K562 (cell line): ENCODE data around the gene TEX52. TPM values are rescaled to one million over a fixed set of nuclear protein-coding genes. Genes with fewer than 3 reads are reported as not detected.
A peak's percentile ranks its signal among the peaks of the same experiment; 100 is the strongest.

Experiments
- ARNT ChIP-seq, 2 experiments: fragments of 450-650 bp; IDR thresholded peaks; 2 replicates each; pipeline ENCODE4 v1.6.1; 2016; ENCODE audit warnings: mild to moderate bottlenecking in 1 of 2
- CBFA2T2 ChIP-seq: fragments of 450-650 bp; conservative IDR thresholded peaks from 2 replicates; pipeline ENCODE4 v1.6.1; 2017; ENCODE audit warnings: mild to moderate bottlenecking
- COPS2 ChIP-seq: fragments of 450-650 bp; conservative IDR thresholded peaks from 2 replicates; pipeline ENCODE4 v1.6.1; 2016; ENCODE audit warnings: mild to moderate bottlenecking, moderate library complexity
- DLX4 ChIP-seq: fragments of 250-450 bp; sonication (Bioruptor Pico); IDR thresholded peaks from 2 replicates; pipeline ENCODE4 v1.6.1; 2021; ENCODE audit warnings: mild to moderate bottlenecking
- EHMT2 ChIP-seq: fragments of 450-650 bp; IDR thresholded peaks from 2 replicates; pipeline ENCODE4 v1.6.1; 2018; ENCODE audit warnings: antibody characterized with exemption
- ESRRB ChIP-seq: fragments of 250-450 bp; sonication (Bioruptor Pico); IDR thresholded peaks from 2 replicates; pipeline ENCODE4 v1.5.0; 2020; ENCODE audit warnings: mild to moderate bottlenecking, moderate library complexity, borderline replicate concordance
- GATAD2B ChIP-seq: fragments of 450-650 bp; IDR thresholded peaks from 2 replicates; pipeline ENCODE4 v1.6.1; 2017; ENCODE audit warnings: mild to moderate bottlenecking, borderline replicate concordance
- HDAC2 ChIP-seq: fragments of 450-650 bp; IDR thresholded peaks from 2 replicates; pipeline ENCODE4 v1.6.1; 2016; ENCODE audit warnings: mild to moderate bottlenecking
- HIVEP1 ChIP-seq: fragments of 250-450 bp; sonication (Bioruptor Pico); IDR thresholded peaks from 2 replicates; pipeline ENCODE4 v1.4.0; 2020; ENCODE audit warnings: mild to moderate bottlenecking
- IFI16 ChIP-seq: fragments of 250-450 bp; sonication (Bioruptor Pico); IDR thresholded peaks from 2 replicates; pipeline ENCODE4 v2.1.2; 2022; ENCODE audit warnings: mild to moderate bottlenecking, inconsistent platforms
- KLF13 ChIP-seq: fragments of 450-650 bp; IDR thresholded peaks from 2 replicates; pipeline ENCODE4 v1.6.1; 2016; ENCODE audit warnings: missing genetic modification characterization, low read depth, mild to moderate bottlenecking, missing compliant biosample characterization, moderate library complexity, borderline replicate concordance
- MAZ ChIP-seq, 2 experiments: fragments of 450-650 bp in 1 of 2; sonication (generic) in 1 of 2; formaldehyde crosslinking; IDR thresholded peaks in 1 of 2; conservative IDR thresholded peaks in 1 of 2; 2 replicates each; pipeline versions ENCODE4 v1.4.0 to v1.5.0; 2020; ENCODE audit warnings: mild to moderate bottlenecking in 1 of 2, missing genetic modification reagents in 1 of 2
- MYNN ChIP-seq, 2 experiments: sonication (generic); formaldehyde crosslinking in 1 of 2; IDR thresholded peaks; 2 replicates each; pipeline versions ENCODE4 v1.5.0 to v1.6.1; 2016 to 2020; ENCODE audit warnings: antibody characterized with exemption in 1 of 2, missing genetic modification reagents in 1 of 2
- NFYB ChIP-seq: IDR thresholded peaks from 2 replicates; pipeline ENCODE4 v1.6.1; 2011; ENCODE audit warnings: mild to moderate bottlenecking, moderate library complexity; ENCODE audit not compliant: insufficient read length; ENCODE audit errors: extremely low read depth
- PKNOX1 ChIP-seq: fragments of 450-650 bp; IDR thresholded peaks from 2 replicates; pipeline ENCODE4 v1.6.1; 2016
- PPARD ChIP-seq: fragments of 250-450 bp; sonication (Bioruptor Pico); IDR thresholded peaks from 2 replicates; pipeline ENCODE4 v1.8.0; 2022; ENCODE audit warnings: inconsistent platforms, mild to moderate bottlenecking, moderate library complexity
- RB1 ChIP-seq: fragments of 450-650 bp; IDR thresholded peaks from 2 replicates; pipeline ENCODE4 v1.6.1; 2017; ENCODE audit warnings: low read depth, mild to moderate bottlenecking
- RBM22 ChIP-seq: fragments of 200-400 bp; formaldehyde crosslinking; IDR thresholded peaks from 2 replicates; pipeline ENCODE4 v1.6.1; 2018; ENCODE audit warnings: low read length, low read depth; ENCODE audit not compliant: poor library complexity, severe bottlenecking
- RFX1 ChIP-seq: fragments of 450-650 bp; IDR thresholded peaks from 2 replicates; pipeline ENCODE4 v1.6.1; 2016; ENCODE audit warnings: mild to moderate bottlenecking, moderate library complexity
- RNF2 ChIP-seq: sonication (generic); IDR thresholded peaks from 2 replicates; pipeline ENCODE4 v1.6.1; 2016
- SAFB2 ChIP-seq: fragments of 200-400 bp; formaldehyde crosslinking; IDR thresholded peaks from 2 replicates; pipeline ENCODE4 v1.6.1; 2018; ENCODE audit warnings: borderline replicate concordance, low read length, low read depth, moderate library complexity; ENCODE audit not compliant: severe bottlenecking
- SP2 ChIP-seq: IDR thresholded peaks from 2 replicates; pipeline ENCODE4 v1.6.1; 2011; ENCODE audit warnings: mild to moderate bottlenecking, low read depth, low read length, moderate library complexity; ENCODE audit not compliant: poor library complexity, severe bottlenecking; ENCODE audit errors: extremely low read depth
- SUPT5H ChIP-seq: fragments of 450-650 bp; IDR thresholded peaks from 2 replicates; pipeline ENCODE4 v1.6.1; 2016
- TAL1 ChIP-seq: fragments of 450-650 bp; IDR thresholded peaks from 2 replicates; pipeline ENCODE4 v1.6.1; 2016; ENCODE audit warnings: mild to moderate bottlenecking
- XRCC5 ChIP-seq: fragments of 200-400 bp; formaldehyde crosslinking; IDR thresholded peaks from 2 replicates; pipeline ENCODE4 v1.6.1; 2017; ENCODE audit warnings: low read depth, mild to moderate bottlenecking, low read length
- ZBTB1 ChIP-seq: sonication (generic); formaldehyde crosslinking; IDR thresholded peaks from 2 replicates; pipeline ENCODE4 v1.8.1; 2023; ENCODE audit warnings: missing genetic modification reagents, low read depth, mild to moderate bottlenecking, borderline replicate concordance
- ZFPM2 ChIP-seq: fragments of 250-450 bp; sonication (Bioruptor Pico); IDR thresholded peaks from 2 replicates; pipeline ENCODE4 v1.5.1; 2022; ENCODE audit warnings: mild to moderate bottlenecking
- ZNF311 ChIP-seq: fragments of 250-450 bp; sonication (Bioruptor Pico); IDR thresholded peaks from 2 replicates; pipeline ENCODE4 v1.4.0; 2020; ENCODE audit warnings: mild to moderate bottlenecking, moderate library complexity
- ZNF347 ChIP-seq: fragments of 450-650 bp; formaldehyde crosslinking; IDR thresholded peaks from 2 replicates; pipeline ENCODE4 v1.4.0; 2020; ENCODE audit warnings: low read depth, mild to moderate bottlenecking, moderate library complexity
- ZNF766 ChIP-seq: fragments of 200-800 bp; sonication (Bioruptor generic); conservative IDR thresholded peaks from 2 replicates; pipeline ENCODE4 v1.6.1; 2016; ENCODE audit warnings: missing genetic modification characterization, missing compliant biosample characterization
- polyA plus RNA-seq, 8 experiments: library from polyadenylated mRNA; depleted of rRNA in 4 of 8; stranded (reverse) in 5 of 8; unstranded in 3 of 8; fragments of >200 nt; fragmentation: Nextera tagmentation in 2 of 8; fragmentation: Illumina TruSeq in 1 of 8; extraction: Ambion mirVana in 2 of 8; extraction: Trizol in 1 of 8; gene quantifications; 2 replicates each; pipeline versions ENCODE4 v1.2.1 to v1.2.3, GENCODE V29; 2011 to 2014; ENCODE audit warnings: inconsistent platforms in 1 of 8, missing spikeins in 1 of 8
- total RNA-seq, 7 experiments: library from RNA; depleted of rRNA in 6 of 7; stranded (reverse); fragments of >200 nt in 6 of 7; fragmentation: Illumina TruSeq in 2 of 7; extraction: Trizol in 2 of 7; gene quantifications; 2 replicates each; pipeline versions ENCODE4 v1.2.1 to v1.2.3, GENCODE V29; 2011 to 2021; ENCODE audit warnings: low replicate concordance in 1 of 7

TEX52 gene
- total and polyA plus RNA-seq, 9 of the 15 experiments (the other 6 are each of a cell fraction or from before 2014, with no cell fraction given), result not detected

DNA sequence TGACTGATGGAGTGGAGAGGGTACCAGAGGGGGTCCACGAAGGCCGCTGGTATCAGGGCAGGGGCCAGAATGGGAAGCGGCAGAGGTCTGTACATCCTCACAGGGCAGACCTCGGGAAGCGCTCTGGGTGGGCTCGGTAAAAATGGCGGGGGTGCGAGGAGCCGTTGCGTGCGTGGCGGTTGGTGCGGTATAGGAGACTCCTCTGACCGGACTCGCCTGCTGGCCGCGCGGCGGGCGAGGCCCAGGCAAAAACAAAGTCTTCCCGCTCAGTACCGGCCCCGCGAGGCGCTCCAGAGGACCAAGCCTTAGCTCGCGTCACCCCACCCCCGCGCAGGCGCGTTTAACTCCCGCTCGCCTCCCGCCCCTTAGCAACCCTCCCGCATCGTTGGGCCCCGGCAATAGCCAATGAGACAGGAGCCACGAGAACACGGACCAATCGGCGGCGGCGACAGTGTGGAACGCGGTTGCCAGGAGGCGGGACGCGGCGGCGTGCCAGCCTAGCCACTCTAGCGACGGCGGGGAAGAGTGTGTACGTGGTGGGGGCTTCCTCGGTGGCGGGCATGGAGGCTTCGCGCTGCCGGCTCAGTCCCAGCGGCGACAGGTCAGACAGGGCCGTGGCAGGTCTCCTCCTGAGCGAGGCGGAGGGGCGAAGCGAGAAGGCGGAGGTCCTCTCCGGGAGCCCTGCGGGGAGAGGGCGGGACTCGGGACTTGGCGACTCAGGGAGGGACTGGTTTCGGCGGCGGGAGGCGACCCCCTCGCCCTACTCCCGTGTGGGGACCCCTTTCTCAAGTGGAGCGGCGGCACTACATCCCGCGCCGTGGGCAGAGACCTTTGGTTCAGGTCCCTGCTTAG is 33.8 kb upstream of the TEX52 start, which contains the start of gene TULP3 (continued):
- TF ChIP-seq SP2, result peak; percentile 59
- peak; percentile 82 for TF ChIP-seq NFYB
- TF ChIP-seq HIVEP1 (CRISPR knock-in tag), result no peak
- TF ChIP-seq MYNN (IDR thresholded peaks at IDR 0.05), result no peak; the same call in 1 of the 2 replicates
- no peak for TF ChIP-seq MYNN (CRISPR knock-in tag; IDR thresholded peaks at IDR 0.05)
- TF ChIP-seq DLX4 (CRISPR knock-in tag), result no peak
- TF ChIP-seq ZFPM2 (CRISPR knock-in tag), result no peak
- TF ChIP-seq CBFA2T2, result no peak
- peak; percentile 59 for TF ChIP-seq SUPT5H
- no peak for TF ChIP-seq XRCC5
- no peak for TF ChIP-seq HDAC2
- TF ChIP-seq MAZ (CRISPR knock-in tag; conservative IDR thresholded peaks at IDR 0.05 in 1 of 2, IDR thresholded peaks at IDR 0.05 in 1 of 2), result peak in 1 of 2 experiments; percentile 66; a peak in 2 of 4 replicates
- TF ChIP-seq TAL1, result no peak
- peak; percentile 89 for TF ChIP-seq RBM22
- TF ChIP-seq ZNF766, result no peak
- TF ChIP-seq EHMT2, result no peak
- TF ChIP-seq ZBTB1 (CRISPR knock-in tag), result no peak
- TF ChIP-seq KLF13 (tag), result no peak
- TF ChIP-seq RNF2, result no peak
- no peak for TF ChIP-seq SAFB2
- TF ChIP-seq PKNOX1, result peak; percentile 57; the same call in 1 of the 2 replicates
- TF ChIP-seq ESRRB, result no peak
- TF ChIP-seq GATAD2B, result no peak
- TF ChIP-seq PPARD (CRISPR knock-in tag), result no peak
- TF ChIP-seq RFX1, result peak; percentile 97
- TF ChIP-seq IFI16, result no peak
- no peak for TF ChIP-seq ZNF347 (CRISPR knock-in tag)
- no peak for TF ChIP-seq COPS2
- TF ChIP-seq ZNF311 (CRISPR knock-in tag), result no peak
- no peak for TF ChIP-seq ARNT (IDR thresholded peaks at IDR 0.05)
- 0 out of 2 replicates have a peak, but pooled peaks have one; percentile 17 for TF ChIP-seq RB1
